HG03457 (cell line): ENCODE measurements around the gene CTSE.

ENCODE experiments used
- ATAC-seq: cut with Tn5 transposase; IDR thresholded peaks from one replicate; pipeline ENCODE4 v1.9.1; 2021; ENCODE audit warnings: moderate number of reproducible peaks; ENCODE audit not compliant: unreplicated experiment

CTSE gene

DNA sequence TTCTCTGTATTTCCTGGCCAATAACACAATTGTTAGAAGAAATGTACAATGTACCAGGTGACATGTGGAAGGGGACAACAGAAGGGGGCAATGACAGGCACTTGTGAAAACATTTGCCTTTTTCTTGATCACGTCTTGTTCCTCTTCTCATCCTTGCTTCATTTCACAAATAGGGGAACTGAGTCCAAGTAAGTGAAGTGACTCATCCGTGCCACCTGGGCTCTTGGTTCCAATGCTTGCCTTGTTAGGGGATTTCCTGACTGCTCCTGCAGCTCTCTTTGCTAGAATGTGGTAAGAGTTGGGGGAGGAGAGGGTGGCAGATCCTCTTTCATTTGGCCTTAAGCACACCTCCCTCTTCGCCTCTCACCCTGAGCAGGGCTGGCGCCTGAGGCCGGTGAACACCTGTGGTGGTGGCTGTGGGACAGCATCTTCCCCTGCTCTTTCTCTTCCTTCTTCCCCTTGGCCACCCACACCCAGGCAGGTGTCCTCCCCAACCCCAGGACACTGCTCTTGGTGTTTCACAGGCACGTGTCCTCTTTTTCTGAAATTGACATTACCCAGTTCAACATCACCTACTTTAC is 27.1 kb upstream of the CTSE start:
- ATAC-seq, result peak; percentile 83

DNA sequence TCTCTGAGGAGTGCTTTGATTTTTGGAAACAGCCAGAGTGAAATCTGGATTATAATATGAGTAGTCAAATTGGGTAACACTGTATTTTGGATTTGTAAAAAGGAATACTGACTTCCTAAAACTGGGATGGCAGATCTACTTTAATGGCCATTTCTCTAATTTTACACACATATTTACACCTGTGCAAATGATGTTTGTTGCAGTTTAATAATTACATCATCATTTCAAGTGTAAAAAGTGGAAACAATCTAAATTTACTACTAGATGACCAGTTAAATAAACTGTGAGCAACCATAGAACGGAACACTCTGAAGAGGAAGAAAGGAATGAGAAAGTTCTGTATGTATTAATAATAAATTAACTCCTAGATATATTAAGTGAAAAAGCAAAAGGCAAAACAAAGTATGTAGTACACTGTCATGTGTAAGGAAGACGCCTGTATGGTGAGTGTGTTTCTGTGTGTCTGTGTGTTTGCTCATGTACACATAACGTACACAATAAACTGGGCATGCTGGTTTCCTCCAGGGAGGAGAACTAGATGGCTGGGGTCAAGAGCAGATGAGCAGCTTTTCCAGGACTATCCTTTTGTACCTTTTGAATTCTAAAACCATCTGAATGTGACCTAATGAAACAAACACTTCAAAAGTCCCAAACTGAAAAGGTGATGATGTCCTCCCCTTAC is 26.4 kb upstream of the CTSE start:
- no peak for ATAC-seq

DNA sequence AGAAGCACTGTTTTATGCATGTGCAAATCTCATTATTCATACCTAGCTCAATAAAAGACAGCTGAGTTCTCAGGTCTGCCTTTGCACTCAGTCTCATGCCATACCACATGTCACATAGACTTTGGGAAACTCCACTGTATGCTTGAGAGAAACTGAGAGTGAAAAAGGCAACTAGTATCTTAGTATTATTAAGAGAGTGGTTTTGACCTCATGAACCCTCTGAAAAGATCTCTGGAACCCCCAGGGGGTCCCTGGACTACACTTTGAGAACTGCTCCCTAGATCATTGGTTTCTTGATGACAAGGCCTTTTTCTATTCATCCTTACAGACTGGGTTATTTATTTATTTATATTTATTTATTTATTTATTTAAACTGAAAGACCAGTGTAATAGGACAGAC is 25.6 kb upstream of the CTSE start:
- peak; percentile 38 for ATAC-seq

DNA sequence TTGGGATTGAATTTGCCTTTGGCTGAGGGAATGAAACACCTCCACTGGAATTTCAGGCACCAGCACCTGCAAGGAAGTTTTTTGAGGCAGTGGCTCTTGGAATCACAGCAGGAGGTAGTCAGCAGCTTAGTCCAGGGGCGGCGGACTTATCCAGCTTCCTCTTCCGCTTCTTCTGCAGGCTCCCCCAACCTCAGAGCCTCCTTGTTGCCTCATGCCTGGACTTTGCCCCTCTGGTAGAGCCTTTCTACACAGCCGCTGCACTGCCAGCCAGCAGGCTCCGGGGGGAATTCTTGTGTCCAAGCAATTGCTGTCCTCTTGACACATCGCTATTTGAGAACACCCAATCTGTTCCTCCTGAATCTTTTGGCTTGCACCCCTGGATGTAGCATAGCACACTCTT is 24.9 kb upstream of the CTSE start:
- no peak for ATAC-seq

DNA sequence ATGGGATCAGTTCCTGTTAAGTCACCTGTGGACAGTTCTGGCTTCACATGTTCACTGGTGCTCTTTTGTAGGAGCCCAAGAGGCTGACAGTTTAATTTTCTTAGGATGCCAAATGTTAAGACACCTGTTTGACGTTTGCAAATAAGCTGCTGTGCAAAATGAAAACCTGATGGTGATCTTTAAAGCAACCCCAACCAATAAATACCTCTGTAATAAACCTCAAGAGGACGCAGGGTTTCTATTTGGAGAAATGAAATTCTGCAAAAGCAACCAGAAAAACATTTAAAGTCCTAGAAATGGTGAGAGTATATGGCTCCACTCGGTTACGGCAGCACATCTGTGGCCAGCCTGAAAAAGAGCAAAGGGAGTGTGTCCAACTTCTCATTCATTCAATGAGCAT is 23.6 kb upstream of the CTSE start:
- ATAC-seq, result no peak

DNA sequence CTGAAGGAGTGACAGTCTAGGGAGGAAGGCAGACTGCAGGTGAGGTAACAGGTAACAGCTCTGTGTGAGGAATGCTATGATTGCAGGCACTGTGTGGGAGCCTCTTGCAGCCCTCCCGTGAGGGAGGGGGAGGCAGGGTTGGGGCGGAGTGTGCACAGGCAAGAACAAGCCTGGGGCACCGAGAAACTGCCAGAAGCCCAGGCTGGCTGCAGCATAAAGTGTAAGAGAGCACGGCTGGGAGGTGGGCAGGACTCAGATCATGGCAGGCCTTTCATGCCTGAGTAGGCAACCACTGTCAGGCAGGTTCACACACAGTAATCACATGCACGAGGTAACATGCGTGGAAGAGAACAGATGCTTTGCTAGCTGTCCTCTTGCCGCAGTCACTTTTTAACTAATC is 17.9 kb upstream of the CTSE start:
- ATAC-seq, result peak; percentile 55

DNA sequence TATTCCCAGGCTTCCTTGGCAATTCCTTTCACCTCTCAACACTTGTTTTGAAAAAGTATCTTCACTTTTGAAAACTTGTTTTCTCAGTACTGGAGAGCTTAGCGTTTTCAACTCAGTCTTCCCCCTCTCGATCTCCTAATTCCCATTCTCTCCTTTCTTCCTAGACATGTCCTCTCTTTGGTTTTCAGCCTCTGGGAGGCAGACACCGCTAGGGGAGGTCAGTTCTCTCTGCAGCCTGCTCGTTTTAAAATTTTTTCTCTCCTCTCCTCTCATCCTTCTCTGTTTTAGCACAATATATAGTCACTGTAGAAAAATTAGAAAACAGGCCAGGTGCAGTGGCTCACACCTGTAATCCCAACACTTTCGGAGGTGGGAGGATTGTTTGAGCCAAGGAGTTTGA is 16.6 kb upstream of the CTSE start:
- ATAC-seq, result no peak

DNA sequence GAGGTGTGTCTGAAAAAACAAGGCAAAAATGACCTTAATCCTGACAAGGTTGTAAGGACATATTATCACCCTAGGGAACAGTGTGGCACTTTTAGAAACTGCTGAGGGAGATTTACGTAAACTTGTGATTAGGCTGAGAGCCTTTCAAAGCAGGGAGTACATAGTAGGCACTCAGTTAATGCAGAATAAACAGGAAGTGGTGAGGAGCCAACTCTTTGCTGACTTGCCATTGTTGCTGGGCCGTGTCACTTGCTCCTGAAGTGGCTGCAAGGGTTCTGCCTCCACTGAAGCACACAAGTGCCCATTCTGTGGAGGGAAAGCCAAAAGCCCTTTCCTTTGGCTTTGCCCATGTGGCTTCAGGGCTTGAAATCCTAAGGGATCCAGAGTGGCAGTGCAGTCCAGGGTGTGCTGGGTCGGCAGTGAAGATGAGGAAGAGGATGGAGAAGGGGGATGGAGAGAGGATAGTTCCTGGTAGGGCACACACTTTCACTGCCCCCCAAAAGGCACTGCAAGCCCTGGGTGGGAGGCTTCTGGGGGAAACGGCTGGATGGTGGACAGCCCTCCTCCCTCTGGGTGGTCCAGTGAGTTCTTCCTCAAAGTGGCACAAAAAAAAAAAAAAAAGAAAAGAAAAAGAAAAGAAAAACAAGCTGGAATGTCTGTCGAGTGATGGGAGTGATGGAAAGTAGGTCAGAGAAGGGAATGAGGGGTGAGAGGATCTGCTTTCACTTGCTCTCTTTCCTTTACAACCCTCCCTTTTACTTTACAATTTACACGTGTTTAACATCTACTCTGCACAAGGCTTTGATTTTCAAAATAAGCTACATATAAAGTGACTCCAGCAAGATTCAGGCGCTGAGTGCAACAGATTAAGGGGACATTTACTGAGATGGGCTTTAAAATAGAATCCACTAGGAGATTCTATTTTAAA is 15.6 kb upstream of the CTSE start:
- ATAC-seq, result no peak

DNA sequence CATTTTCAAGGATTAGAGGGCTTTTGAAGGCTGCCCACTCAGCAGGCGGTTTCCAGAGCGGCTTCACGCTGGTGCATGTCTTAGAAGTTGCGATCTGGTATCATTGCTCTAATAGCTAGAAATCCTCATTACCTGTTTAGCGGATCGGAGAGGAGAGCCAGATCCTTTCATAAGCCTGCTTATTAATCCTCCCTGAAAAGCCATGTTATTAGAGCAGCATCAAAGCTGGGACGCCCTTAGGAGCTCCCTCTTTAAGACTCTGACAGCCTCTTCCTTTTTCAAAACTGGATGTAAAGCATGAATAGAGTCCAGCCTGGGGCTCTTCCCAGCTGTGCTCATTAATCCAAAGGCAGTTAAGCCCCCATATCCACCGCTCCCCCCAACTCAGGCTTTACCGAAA is 13.9 kb upstream of the CTSE start:
- ATAC-seq, result no peak

DNA sequence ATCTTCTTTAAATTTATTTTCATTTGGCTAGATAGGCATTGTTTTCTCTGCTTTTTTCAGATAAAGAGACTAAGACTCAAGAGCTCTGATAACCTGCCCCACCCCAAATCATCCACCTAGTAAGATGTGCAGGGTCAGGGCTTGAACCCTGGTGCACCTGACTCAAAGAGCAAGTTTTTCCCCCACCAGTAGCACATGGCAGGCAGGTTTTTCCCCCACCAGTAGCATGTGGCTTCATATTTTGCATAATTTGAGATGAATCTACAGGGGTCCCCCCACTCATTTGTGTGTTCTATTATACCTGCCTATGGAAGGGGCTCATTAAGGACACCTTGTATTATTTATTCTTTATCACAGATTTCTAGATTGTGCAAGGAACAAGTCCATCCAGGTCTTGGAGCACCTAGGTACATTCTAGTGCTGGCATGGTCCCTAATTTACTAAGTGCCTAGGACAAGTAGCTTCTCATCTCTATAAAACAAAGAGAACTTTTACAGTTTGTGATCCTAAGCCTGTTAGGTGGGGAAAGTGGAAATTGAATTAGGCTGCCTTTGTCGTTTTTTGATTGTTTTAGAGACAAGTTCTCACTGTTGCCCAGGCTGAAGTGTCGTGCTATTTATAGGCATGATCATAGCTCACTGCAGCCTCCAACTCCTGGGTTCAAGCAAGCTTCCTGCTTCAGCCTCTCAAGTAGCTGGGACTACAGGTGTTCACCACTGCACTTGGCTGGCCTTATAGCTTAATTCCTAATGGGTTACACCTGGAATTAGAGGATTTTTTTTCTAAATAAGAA is 13.2 kb upstream of the CTSE start:
- ATAC-seq, result no peak

DNA sequence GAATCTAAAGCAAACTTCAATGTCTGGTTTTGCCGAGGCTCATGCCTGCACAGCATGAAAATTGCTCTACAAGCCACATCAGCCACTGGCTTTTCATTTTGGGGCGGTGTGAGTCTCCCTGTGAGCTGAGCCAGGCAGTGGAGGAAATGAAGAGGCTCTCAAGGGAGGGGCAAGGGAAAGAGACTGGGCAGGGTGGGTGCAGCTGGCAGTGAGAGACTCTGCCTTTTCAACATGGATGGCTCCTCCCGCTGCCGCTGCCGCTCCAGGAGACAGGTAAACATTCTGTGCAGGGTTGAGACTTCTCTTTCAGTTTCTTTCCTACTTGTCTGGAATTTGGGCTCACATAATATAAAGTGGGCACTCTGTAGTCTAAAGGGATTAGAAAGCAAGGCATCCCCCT is 11.3 kb upstream of the CTSE start:
- no peak for ATAC-seq

DNA sequence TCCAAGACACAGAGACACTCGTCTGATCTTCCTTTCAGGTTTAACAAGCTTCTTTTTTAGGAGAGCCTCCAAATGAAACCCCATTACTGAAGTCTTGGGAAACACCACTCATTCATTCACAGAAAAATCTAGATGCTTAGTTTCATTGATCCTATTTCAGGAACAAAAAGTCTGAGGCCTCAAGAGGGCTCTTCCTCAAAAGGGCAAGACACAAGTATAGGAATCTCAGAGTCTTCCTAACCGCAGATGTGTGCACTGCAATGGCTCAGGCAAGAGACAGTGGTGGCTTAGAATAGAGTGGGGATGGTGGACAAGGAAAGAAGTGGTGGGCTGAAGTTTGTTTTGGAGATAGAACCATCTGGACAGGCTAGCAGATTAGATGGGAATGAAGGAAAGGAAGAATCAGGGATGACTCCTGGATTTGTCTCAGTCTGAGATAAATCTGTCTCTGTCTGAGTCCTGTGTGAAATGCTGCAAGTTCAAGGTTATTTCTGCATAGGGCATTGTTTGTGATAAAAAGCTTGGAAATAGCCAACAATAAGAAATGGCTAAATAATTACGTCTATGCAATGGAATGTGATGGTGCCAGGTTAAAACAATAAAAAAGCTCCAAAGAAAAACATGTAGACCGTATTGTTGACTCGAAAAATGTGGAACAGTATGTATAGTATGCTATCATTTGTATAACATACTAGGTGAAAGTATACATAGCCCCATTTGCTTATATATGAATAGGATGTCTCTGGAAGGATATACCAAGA is 8.9 kb upstream of the CTSE start:
- no peak for ATAC-seq

DNA sequence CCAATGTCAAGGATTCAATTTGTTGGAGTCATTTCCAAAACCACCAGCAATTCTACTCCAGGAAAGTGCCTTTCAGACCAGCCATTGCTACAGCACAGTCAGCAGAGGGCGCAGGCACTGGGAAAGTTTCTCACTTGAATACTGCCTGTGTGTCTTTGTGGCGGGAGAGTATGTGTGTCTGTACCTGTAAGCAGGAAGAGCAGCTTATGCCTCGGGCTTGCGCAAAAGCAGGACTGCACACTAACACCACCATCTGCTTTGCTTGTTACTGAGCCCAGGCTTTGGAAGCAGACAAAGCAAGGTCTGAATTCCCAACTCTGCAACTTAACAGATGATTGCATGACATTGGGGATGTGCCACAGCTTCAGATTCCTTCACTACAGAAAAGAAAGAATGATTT is 7.0 kb upstream of the CTSE start:
- ATAC-seq, result no peak

DNA sequence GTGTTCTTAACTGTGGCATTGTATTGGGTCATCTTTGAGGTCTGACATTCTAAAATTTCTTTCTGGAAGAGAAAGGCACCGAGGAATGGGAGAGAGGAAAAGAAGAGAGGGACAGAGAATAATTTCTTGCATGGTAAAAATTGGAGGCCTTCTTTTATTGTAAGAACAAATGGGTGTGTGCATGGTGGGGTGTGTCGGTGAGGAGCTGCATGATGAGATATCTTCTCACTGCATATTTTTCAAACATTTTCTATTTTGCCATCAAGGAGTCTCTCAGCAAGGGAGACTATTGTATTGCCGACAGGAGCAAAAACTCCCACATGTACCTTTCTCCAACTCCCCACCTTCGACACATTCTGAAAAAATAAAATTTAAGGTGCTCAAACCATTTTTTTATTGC is 6.5 kb upstream of the CTSE start:
- ATAC-seq, result no peak

DNA sequence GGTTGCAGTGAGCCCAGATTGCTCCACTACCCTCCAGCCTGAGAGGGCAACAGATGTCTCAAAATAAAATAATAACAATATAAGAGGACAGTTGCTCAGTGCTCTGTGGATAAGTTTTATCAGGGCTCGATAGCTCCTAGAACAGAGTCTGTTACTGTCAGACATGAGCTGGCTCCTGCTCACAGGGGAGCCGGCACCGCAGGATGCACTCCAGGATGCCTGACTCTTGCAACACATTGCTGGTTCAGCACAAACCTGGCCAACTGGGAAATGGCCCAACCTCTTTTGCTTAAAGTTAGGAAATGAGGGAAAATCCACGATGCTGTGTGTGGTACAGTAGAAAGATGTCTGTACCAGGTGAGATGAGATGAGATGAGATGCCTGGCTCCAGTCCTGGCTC is 5.8 kb upstream of the CTSE start:
- ATAC-seq, result no peak

DNA sequence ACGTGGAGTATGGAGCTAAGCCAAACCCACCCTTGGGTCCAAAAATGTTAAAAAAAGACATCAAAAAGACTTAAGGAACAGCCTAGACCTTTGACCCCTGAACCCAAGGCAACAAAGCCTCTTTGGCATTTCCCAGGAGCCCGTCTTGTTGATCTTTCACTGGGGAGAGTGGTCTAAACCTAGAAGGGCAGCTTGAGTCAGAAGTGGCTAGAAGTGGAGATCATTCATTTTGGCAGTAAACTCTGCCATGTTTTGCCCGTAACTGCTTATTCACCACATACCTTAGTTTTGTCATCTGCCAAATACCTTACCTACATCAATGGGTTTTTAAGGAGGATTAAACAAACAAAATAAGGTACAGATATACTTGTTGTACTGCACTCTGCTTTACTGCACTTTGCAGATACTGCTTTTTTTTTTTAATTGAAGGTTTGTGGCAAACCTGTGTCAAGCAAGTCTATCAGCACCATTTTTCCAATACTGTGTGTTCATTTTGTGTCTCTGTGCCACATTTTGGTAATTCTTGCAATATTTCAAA is 1.7 kb upstream of the CTSE start:
- no peak for ATAC-seq

DNA sequence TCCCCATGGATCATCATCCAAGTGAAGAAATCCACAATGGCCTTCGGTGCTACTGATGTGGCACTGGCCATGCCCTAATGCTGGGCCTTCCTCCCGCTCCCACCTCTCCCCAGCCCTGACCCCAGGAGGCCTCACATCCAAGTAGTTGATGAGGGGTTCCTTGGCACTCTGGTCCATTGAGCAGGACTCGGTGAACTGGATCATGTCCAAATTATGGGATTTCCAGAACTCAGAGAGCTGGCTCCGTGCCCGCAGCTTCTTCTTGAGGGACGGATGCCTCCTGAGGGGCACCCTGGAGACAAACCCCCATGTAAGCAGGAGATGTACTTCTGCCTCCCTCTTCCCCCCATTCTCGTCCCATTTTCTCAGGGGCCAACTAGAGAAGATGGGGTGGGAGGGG is 929 bp downstream of the CTSE start:
- ATAC-seq, result no peak

DNA sequence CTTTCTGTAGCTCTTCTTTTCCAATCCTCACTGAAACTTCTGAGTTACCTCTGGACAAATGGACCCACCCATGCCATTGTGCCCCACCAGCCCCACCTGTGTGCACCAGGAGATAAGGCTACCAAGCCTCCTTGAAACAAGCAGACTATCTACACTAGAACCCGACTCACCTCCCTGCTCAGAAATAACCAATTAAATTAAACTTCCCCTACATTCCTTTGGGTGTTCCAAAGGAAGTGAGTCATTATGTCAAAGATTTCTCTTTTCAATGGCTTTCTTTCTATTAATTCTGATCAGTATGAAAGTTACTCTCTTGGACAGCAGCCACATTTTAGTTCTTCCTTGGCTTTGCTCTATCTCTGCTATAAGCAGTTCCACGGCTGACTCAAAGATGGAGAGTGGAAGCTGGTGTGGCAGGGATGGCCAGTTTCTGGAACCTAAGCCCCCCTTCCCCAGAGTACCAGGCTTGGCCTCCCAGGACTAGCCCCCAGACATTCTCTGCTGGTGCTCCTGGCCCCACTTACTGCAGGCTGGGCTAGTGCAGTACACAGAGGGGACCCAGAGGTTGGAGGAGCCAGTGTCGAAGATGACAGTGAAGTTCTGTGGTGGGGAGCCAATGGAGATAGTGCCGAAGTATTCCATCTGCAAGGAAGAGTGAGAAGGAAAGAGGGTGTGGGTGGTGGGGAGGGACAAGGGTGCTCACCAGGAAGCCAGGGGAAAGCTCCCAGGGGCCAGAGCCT is 1.9 kb downstream of the CTSE start:
- ATAC-seq, result no peak

DNA sequence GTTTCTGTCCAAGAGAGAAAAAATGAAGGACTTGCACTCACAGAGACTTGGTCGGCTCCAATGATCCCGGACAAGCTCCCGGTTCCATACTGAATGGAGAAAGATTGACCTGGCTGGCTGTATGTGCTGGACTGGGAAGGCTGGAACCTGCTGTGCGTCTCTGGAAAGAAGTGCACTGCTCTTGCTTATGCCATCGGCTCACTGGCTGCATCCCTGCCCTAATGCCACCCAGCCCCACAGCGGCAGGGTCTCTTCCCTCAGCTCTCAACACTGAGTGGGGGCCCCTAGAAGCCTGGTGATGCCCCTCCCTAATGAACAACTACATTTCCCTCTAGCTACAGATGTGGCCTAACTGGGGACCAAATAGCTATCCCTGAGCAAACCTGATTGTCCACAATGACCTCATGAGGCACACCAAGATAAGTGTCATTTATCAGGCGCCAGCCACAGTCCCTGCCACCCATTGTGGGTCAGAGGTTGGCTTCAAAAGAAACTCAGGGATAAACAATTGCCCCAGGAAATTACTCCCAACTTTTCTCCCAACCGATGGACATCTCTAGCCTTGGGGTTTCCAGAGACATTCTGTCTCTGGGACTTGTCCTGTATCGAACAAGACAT is 2.6 kb downstream of the CTSE start:
- ATAC-seq, result no peak
